PC-3 (cell line): ENCODE data around the gene MYF6. TPM values are rescaled to one million over a fixed set of nuclear protein-coding genes. Genes with fewer than 3 reads are reported as not detected.

Experiments used
- ATAC-seq: fragments of 200-7000 bp; cut with Tn5 transposase; 2 replicates; pipeline ENCODE4 v1.9.1; 2020; ENCODE audit warnings: mild to moderate bottlenecking, moderate library complexity
- BruUV-seq: library from RNA; stranded (reverse); fragments of 400-500 nt; replicated peaks from 2 replicates; lab custom pipeline; 2021; lab: Mats Ljungman, UMichigan
- CTCF ChIA-PET: fragments of 300-600 bp; sonication (Branson Sonifier 250); formaldehyde crosslinking; loops from one replicate; lab custom pipeline; 2022; ENCODE audit warnings: antibody characterized with exemption; lab: Charles Lee
- POLR2A ChIA-PET: fragments of 300-600 bp; sonication (Branson Sonifier 250); formaldehyde crosslinking; loops from one replicate; lab custom pipeline; 2022; ENCODE audit warnings: antibody characterized with exemption; ENCODE audit not compliant: unreplicated experiment; lab: Charles Lee
- DNase-seq: peaks from one replicate; pipeline ENCODE4 v3.0.0-alpha.2; 2015
- H2AFZ ChIP-seq: fragments of 300-600 bp; sonication (generic); 2 replicates; pipeline ENCODE4 v1.6.0; 2016; ENCODE audit warnings: antibody characterized with exemption, low read length
- H3F3A ChIP-seq: fragments of 300-600 bp; sonication (generic); one replicate; pipeline ENCODE4 v1.6.0; 2017; ENCODE audit warnings: antibody characterized with exemption, low read length, control low read depth, mild to moderate bottlenecking; ENCODE audit not compliant: unreplicated experiment
- H3K27ac ChIP-seq: fragments of 300-600 bp; sonication (generic); 2 replicates; pipeline ENCODE4 v1.5.1; 2016; ENCODE audit warnings: mild to moderate bottlenecking, low read length
- H3K27me3 ChIP-seq: fragments of 300-600 bp; sonication (generic); 2 replicates; pipeline ENCODE4 v1.6.1; 2016; ENCODE audit warnings: low read length, mixed read lengths
- H3K36me3 ChIP-seq: fragments of 300-600 bp; sonication (generic); 2 replicates; pipeline ENCODE4 v1.6.1; 2016; ENCODE audit warnings: low read depth, mixed run types, low read length, mixed read lengths
- H3K4me1 ChIP-seq: fragments of 300-600 bp; sonication (generic); 2 replicates; pipeline ENCODE4 v1.5.1; 2016; ENCODE audit warnings: low read length; ENCODE audit not compliant: insufficient read depth
- H3K4me2 ChIP-seq: fragments of 300-600 bp; sonication (generic); 2 replicates; pipeline ENCODE4 v1.6.0; 2016; ENCODE audit warnings: low read length
- H3K4me3 ChIP-seq: fragments of 300-600 bp; sonication (generic); 2 replicates; pipeline ENCODE4 v1.5.1; 2016; ENCODE audit warnings: mild to moderate bottlenecking, low read length, mixed read lengths
- H3K79me2 ChIP-seq: fragments of 300-600 bp; sonication (generic); 2 replicates; pipeline ENCODE4 v1.6.1; 2017; ENCODE audit warnings: low read length, mixed read lengths
- H3K9ac ChIP-seq: fragments of 300-600 bp; sonication (generic); 2 replicates; pipeline ENCODE4 v1.6.0; 2016; ENCODE audit warnings: mild to moderate bottlenecking, low read length
- H3K9me2 ChIP-seq: fragments of 300-600 bp; sonication (generic); replicated peaks from 2 replicates; pipeline ENCODE4 v1.6.1; 2016; ENCODE audit warnings: mixed run types, low read length, mixed read lengths
- H3K9me3 ChIP-seq: fragments of 300-600 bp; sonication (generic); 2 replicates; pipeline ENCODE4 v1.6.1; 2016; ENCODE audit warnings: low read length, mixed read lengths
- H4K20me1 ChIP-seq: fragments of 300-600 bp; sonication (generic); 2 replicates; pipeline ENCODE4 v1.6.1; 2016; ENCODE audit warnings: low read length, mixed read lengths
- EZH2 ChIP-seq: fragments of 300-600 bp; sonication (generic); IDR thresholded peaks from one replicate; pipeline ENCODE4 v1.6.1; 2017; ENCODE audit warnings: antibody characterized with exemption, mild to moderate bottlenecking, low read length; ENCODE audit not compliant: unreplicated experiment
- EZH2phosphoT487 ChIP-seq: fragments of 300-600 bp; sonication (generic); IDR thresholded peaks from 2 replicates; pipeline ENCODE4 v1.6.1; 2018; ENCODE audit warnings: mild to moderate bottlenecking, antibody characterized with exemption, low read length, borderline replicate concordance
- intact Hi-C: fragments of 100-400 bp; cut with micrococcal nuclease; formaldehyde crosslinking; loops from 2 replicates; pipeline ENCODE4 v1.9.0; 2023
- total RNA-seq: library from RNA; depleted of rRNA; stranded (reverse); fragments of >200 nt; gene quantifications from 2 replicates; pipeline ENCODE4 v1.2.3, GENCODE V29; 2014
- TF ChIP-seq, protein P1 (sequence below): fragments of 300-600 bp; sonication (generic); conservative IDR thresholded peaks from 2 replicates; pipeline ENCODE4 v1.5.1; 2017; ENCODE audit warnings: antibody characterized with exemption, low read depth, mild to moderate bottlenecking, low read length

MYF6 gene
- total RNA-seq, 1 experiment from 2014 or later, result not detected

DNA sequence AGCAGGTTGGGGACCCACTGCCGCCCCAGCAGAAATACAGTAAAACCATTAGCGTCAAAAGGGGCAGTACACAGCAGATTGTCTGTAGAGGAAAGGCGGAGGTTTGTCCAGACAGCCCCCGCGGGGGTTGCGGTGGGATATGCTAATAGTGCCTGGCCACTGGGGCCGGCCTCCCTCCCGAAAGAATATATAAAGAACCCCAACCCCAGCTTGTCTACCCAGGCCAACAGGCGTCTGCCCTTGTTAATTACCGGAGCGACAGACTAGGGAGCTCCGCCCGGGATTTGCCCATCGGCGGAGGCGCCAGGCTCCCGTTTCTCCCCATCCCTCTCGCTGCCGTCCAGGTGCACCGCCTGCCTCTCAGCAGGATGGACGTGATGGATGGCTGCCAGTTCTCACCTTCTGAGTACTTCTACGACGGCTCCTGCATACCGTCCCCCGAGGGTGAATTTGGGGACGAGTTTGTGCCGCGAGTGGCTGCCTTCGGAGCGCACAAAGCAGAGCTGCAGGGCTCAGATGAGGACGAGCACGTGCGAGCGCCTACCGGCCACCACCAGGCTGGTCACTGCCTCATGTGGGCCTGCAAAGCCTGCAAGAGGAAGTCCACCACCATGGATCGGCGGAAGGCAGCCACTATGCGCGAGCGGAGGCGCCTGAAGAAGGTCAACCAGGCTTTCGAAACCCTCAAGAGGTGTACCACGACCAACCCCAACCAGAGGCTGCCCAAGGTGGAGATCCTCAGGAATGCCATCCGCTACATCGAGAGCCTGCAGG lies 9.4 kb downstream of the MYF6 start, which contains the start of gene MYF5:
Gene MYF5 (plus strand): TSS at position 217 of the 774 bp plus-strand sequence. CDS start 152 bp downstream, at position 369.
- Histone ChIP-seq H3K4me3 (no peak within 1 kb of the TSS), H3K79me2 (no peaks in the 10 kb centered on the region), H3F3A (no peaks in the 10 kb centered on the region), H3K4me2 (no peak within 1 kb of the TSS), H3K9me3 (no peaks in the 10 kb centered on the region), H4K20me1 (no peaks in the 10 kb centered on the region), H3K36me3 (no peaks in the 10 kb centered on the region), H3K9me2 (no peaks in the 10 kb centered on the region), H3K27ac (no peak within 1 kb of the TSS), H3K9ac (no peak within 1 kb of the TSS), H2AFZ (no peak within 1 kb of the TSS), H3K4me1 (no peaks in the 10 kb centered on the region), H3K27me3 (peaks cover 67% of the 10 kb centered on the region)
- CTCF ChIA-PET, result no interaction called here
- no peak for DNase-seq
- no peak for ATAC-seq
- BruUV-seq, result no TSS peak
- TF ChIP-seq EZH2phosphoT487 (no peak), EZH2 (no peak)
- TF ChIP-seq, protein P1, sequence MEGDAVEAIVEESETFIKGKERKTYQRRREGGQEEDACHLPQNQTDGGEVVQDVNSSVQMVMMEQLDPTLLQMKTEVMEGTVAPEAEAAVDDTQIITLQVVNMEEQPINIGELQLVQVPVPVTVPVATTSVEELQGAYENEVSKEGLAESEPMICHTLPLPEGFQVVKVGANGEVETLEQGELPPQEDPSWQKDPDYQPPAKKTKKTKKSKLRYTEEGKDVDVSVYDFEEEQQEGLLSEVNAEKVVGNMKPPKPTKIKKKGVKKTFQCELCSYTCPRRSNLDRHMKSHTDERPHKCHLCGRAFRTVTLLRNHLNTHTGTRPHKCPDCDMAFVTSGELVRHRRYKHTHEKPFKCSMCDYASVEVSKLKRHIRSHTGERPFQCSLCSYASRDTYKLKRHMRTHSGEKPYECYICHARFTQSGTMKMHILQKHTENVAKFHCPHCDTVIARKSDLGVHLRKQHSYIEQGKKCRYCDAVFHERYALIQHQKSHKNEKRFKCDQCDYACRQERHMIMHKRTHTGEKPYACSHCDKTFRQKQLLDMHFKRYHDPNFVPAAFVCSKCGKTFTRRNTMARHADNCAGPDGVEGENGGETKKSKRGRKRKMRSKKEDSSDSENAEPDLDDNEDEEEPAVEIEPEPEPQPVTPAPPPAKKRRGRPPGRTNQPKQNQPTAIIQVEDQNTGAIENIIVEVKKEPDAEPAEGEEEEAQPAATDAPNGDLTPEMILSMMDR, result no peak
- intact Hi-C loops, result no loop called here
- POLR2A ChIA-PET, result no interaction called here

DNA sequence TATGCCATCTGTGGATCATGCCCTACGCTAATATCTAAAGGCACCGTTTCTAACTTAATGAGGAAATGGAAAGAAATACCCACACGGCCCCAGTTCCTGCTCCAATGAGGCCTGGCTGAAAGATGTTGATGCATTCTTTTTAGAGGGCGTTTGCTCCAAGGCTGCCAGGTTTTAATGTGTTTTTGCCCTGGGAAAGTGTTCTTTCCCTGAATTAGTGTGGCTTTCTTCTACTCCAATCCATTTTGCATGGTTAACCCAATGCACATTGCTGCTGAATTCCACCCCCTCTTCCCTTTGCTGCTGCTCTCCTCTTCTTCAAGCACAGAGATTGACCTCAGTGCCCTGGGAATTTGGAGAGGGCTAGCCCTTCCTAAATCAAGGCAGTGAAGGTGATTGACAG lies 10.4 kb downstream of the MYF6 start:
- ATAC-seq (no peak), DNase-seq (no peak)
- no peaks in the 10 kb centered on the region for H3K4me1 ChIP-seq
- H3K79me2 ChIP-seq, result no peaks in the 10 kb centered on the region
- no peaks in the 10 kb centered on the region for H3F3A ChIP-seq
- no TSS peak for BruUV-seq
- no peaks in the 10 kb centered on the region for H3K9me3 ChIP-seq
- H3K9me2 ChIP-seq, result no peaks in the 10 kb centered on the region
- intact Hi-C loops, result no loop called here
- no peak overlapping the region for H3K4me2 ChIP-seq
- no peaks in the 10 kb centered on the region for H4K20me1 ChIP-seq
- no peaks in the 10 kb centered on the region for H3K36me3 ChIP-seq
- H2AFZ ChIP-seq, result no peak overlapping the region
- no peak for TF ChIP-seq EZH2
- no peak overlapping the region for H3K9ac ChIP-seq
- POLR2A ChIA-PET, result no interaction called here
- no peak overlapping the region for H3K4me3 ChIP-seq
- CTCF ChIA-PET, result no interaction called here
- H3K27ac ChIP-seq, result no peak overlapping the region
- H3K27me3 ChIP-seq, result peaks cover 67% of the 10 kb centered on the region

DNA sequence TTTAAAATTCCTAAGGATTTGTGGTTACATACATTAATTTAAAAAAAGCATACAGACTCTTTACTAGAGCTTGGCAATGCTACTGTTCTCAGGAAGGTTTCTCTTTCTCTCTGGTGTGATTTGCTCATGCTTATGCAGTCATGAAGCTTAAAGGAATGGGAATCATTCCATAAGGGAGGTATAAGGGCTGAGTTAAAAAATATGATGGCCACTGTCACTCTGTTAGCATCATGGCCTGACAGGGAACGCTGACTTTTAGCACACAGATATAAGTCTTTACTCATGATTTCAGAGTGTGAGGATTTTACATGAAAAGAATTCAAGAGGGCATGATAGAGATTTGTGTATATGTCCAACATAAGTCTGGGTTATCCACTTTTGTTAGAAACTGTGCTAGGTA lies 13.1 kb downstream of the MYF6 start:
- H3K9ac ChIP-seq, result no peak overlapping the region

More for the DNA sequence above, 13.1 kb downstream of the MYF6 start:
- no peak overlapping the region for H2AFZ ChIP-seq
- H3K27me3 ChIP-seq, result peaks cover 56% of the 10 kb centered on the region
- DNase-seq, result no peak
- BruUV-seq, result no TSS peak
- POLR2A ChIA-PET, result no interaction called here
- no peaks in the 10 kb centered on the region for H3K9me3 ChIP-seq
- intact Hi-C loops, result no loop called here
- CTCF ChIA-PET, result no interaction called here
- H3K27ac ChIP-seq, result no peak overlapping the region
- H3K79me2 ChIP-seq, result no peaks in the 10 kb centered on the region
- H3K9me2 ChIP-seq, result no peaks in the 10 kb centered on the region
- no peak overlapping the region for H3K4me3 ChIP-seq
- ATAC-seq, result no peak
- H4K20me1 ChIP-seq, result no peaks in the 10 kb centered on the region
- no peaks in the 10 kb centered on the region for H3K36me3 ChIP-seq
- no peaks in the 10 kb centered on the region for H3K4me1 ChIP-seq
- H3K4me2 ChIP-seq, result no peak overlapping the region
- TF ChIP-seq EZH2 (no peak), EZH2phosphoT487 (no peak)
- TF ChIP-seq, protein P1, result no peak
- no peaks in the 10 kb centered on the region for H3F3A ChIP-seq
